GM19193 (cell line): ENCODE measurements around the gene GPR179.

Experiments used
- POLR2A ChIP-seq: IDR thresholded peaks from 4 replicates; pipeline ENCODE4 v1.6.1; 2011; ENCODE audit not compliant: insufficient read depth, insufficient read length; ENCODE audit errors: extremely low read depth

Gene GPR179

DNA sequence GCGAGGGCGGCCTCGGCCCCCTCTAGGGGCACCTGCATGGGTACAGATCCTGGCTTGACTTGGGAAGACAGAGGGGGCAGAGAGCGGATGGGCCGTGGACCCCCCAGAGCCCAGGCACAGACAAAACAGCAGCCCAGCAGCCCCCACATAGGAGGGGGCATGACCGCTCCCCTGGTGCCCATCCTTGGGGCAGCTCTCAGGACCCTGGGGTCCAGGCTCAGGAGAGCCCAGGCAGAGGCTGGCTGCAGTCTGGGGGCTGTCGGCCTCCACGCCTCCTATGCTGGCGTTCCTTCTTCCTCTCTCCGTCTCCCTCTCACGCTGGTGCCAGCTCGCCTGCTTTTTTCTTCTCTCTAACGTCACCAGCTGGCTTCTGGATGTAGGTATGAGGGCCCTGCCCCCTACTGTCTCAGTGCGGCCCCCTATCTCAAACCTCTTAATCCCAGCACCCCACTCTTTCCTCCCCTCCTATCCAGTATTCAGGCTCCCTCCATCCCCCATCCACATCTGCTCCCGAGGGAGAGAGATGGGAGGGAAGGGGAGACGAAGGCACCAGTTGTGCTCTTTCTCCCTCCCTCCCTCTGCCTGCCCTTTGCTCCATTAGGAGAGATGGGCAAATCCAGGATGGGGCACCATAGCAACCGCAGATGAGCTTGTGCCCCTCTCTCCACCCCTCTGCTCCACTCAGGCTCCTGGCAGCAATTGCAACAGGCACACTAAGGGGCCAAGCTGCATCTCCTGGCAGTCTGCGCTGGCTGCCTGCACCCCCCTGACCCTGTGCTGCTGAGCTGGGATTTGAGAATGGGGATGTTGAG is at the start of gene GPR179:
Gene GPR179 (minus strand): TSS at position 349 of the 812 bp plus-strand sequence. CDS start 167 bp downstream, at position 182.
- TF ChIP-seq POLR2A = no peak

GRCh38 chr17:38379448-38379847 is 35.7 kb upstream of the GPR179 start:
- TF ChIP-seq POLR2A = no peak

- TF ChIP-seq POLR2A = no peak
Measured at GRCh38 chr17:38369124-38369886, 25.5 kb upstream of the GPR179 start.

DNA sequence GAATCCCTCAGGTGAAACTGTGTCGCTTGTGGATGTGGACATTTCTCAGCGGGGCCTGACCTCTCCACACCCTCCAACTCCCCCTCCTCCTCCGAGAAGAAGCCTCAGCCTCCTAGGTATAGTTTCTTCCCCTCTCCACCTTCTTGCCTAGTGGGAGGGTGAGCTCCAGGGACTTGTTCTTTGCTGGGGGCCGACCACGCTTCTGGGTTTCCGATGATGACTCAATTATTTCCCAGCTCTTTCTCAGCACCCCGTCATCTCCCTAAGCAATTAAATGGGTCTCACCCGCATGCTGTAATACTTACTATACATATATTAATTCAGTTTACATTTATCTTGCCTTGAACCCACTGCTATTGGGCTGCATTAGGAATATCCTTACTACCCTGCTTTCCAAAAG is 21.0 kb upstream of the GPR179 start:
- no peak for TF ChIP-seq POLR2A

DNA sequence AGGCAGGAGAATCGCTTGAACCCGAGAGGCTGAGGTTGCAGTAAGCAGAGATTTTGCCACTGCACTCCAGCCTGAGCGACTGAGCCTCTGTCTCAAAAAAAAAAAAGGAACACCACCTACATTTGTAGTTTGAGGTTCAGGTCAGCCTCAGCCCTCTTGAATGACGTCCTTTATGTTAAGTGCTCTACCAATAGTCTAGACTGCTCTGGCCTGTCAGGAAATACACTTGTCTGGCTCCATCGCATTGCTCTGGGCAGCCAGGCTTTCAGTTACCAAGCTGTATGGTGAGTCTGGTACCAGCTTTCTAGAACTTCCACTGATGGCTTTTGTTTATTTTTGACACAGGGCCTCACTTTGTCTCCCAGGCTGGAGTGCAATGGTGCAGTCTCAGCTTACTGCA is 19.3 kb upstream of the GPR179 start:
- no peak for TF ChIP-seq POLR2A

GRCh38 chr17:38361694-38362465 is 18.1 kb upstream of the GPR179 start:
- no peak for TF ChIP-seq POLR2A

GRCh38 chr17:38358586-38359513 is 15.1 kb upstream of the GPR179 start:
- TF ChIP-seq POLR2A = no peak

DNA sequence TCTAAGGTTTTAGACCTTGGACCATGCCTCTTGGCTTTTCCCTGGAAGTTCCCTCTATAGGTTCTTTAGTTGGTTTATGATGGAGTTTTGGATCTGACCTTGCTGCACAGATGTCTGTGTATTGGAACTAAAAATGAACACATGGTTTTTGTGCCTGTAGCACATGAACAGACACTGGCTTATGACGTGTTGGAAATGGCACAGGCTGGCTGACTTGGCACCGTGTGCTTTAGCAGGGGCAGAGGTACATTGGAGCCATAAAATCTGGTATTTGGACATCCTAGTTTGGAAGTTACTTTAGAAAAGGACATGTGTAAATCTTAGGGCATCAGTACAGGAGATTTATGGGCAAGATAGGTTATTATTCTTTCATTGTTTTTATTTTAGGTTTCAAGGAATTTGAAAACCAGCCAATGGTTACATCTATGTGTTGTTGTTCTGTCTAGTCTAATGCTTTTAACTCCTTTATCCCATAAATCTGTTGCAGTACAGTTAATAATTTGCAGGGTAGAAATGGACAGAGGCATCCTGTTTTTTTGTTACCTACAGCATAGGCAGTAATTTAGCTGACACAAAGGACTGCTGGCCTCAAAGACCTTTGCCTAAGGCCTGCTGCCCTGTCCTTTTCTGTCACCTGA is 13.8 kb upstream of the GPR179 start:
- TF ChIP-seq POLR2A = no peak

GRCh38 chr17:38355251-38355650 is 11.5 kb upstream of the GPR179 start:
- no peak for TF ChIP-seq POLR2A

GRCh38 chr17:38354466-38354865 is 10.7 kb upstream of the GPR179 start:
- no peak for TF ChIP-seq POLR2A

DNA sequence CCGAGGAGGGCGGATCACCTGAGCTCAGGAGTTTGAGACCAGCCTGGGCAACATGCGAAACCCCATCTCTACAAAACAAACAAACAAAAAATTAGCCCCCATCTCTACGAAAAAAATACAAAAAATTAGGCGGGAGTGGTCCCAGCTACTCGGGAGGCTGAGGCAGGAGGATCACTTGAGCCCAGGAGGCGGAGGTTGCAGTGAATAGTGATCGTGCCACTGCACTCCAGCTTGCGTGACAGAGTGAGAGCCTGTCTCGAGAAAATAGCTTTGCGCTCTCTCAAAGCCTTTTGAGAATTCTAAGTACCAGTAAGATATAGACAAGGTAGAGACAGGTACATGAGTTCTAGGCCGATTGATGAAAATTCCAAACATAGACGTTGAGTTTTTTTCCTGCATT is 9.9 kb upstream of the GPR179 start:
- no peak for TF ChIP-seq POLR2A

GRCh38 chr17:38353086-38353604 is 9.4 kb upstream of the GPR179 start:
- no peak for TF ChIP-seq POLR2A

DNA sequence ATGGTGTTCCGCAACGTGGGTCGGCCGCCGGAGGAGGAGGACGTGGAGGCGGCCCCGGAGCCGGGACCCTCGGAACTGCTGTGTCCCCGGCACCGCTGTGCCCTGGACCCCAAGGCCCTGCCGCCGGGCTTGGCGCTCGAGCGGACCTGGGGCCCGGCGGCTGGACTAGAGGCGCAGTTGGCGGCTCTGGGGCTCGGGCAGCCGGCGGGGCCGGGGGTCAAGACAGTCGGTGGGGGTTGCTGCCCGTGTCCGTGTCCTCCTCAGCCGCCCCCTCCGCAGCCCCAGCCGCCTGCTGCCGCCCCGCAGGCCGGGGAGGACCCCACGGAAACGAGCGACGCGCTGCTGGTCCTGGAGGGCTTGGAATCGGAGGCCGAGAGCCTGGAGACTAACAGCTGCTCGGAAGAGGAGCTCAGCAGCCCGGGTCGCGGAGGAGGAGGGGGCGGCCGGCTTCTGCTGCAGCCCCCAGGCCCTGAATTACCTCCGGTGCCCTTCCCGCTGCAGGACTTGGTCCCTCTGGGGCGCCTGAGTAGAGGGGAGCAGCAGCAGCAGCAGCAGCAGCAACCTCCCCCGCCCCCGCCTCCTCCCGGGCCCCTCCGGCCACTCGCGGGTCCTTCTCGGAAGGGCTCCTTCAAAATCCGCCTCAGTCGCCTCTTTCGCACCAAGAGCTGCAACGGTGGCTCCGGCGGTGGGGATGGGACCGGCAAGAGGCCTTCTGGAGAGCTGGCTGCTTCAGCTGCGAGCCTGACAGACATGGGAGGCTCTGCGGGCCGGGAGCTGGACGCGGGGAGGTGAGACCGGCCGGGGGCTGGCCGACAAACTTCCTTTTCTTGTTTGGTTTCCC is 8.7 kb upstream of the GPR179 start:
- TF ChIP-seq POLR2A = no peak
